GM12878 (cell line): ENCODE results near the gene HMGXB3. TPM values are rescaled to one million over a fixed set of nuclear protein-coding genes. Genes with fewer than 3 reads are reported as not detected.
A peak's percentile ranks its signal among the peaks of the same experiment; 100 is the strongest.

Source experiments
- ATAC-seq: fragments of 200-7000 bp; cut with Tn5 transposase; 3 replicates; pipeline ENCODE4 v1.9.1; 2020; ENCODE audit warnings: mild to moderate bottlenecking, moderate library complexity
- BruUV-seq: library from RNA; stranded (reverse); fragments of 400-500 nt; replicated peaks from 2 replicates; lab custom pipeline; 2021; lab: Mats Ljungman, UMichigan
- CTCF ChIA-PET: fragments of 300-600 bp; sonication (Branson Sonifier 250); formaldehyde crosslinking; extraction: SDS; loops from one replicate; lab custom pipeline; 2021; ENCODE audit warnings: inconsistent platforms; lab: Yijun Ruan, JAX
- POLR2A ChIA-PET: fragments of 350-600 bp; formaldehyde crosslinking; extraction: SDS; loops from one replicate; lab custom pipeline; 2021; ENCODE audit warnings: inconsistent platforms; lab: Charles Lee
- RAD21 ChIA-PET: fragments of 300-600 bp; sonication (Branson Sonifier 250); formaldehyde crosslinking; loops from one replicate; lab custom pipeline; 2023; ENCODE audit warnings: antibody characterized with exemption; ENCODE audit not compliant: unreplicated experiment; lab: Charles Lee
- SMC1A ChIA-PET: fragments of 300-600 bp; sonication (Branson Sonifier 250); formaldehyde crosslinking; loops from one replicate; lab custom pipeline; 2023; ENCODE audit not compliant: unreplicated experiment, uncharacterized antibody; lab: Charles Lee
- DNase-seq: peaks from one replicate; pipeline ENCODE4 v3.0.0-alpha.2; 2011; ENCODE audit warnings: low read depth, low spot score
- FAIRE-seq: peaks from 3 replicates; lab custom pipeline; 2011; peaks lifted over from hg19 to GRCh38; lab: Jason Lieb, UNC
- H2AFZ ChIP-seq: 2 replicates; pipeline ENCODE4 v1.6.0; 2011; ENCODE audit warnings: low read depth, low read length, control low read depth; ENCODE audit not compliant: control insufficient read depth
- H3K27ac ChIP-seq: 2 replicates; pipeline ENCODE4 v1.5.1; 2011; ENCODE audit warnings: control low read depth; ENCODE audit not compliant: control insufficient read depth, insufficient read depth
- H3K27me3 ChIP-seq, 2 experiments: replicated peaks in 1 of 2; 2 replicates each; pipeline versions ENCODE4 v1.6.0 to v1.6.1; 2011; ENCODE audit warnings: low read length in 1 of 2; ENCODE audit not compliant: control insufficient read depth in 2 of 2, insufficient read depth in 2 of 2
- H3K36me3 ChIP-seq, 2 experiments: 2 replicates each; pipeline ENCODE4 v1.5.1; 2011; ENCODE audit warnings: low read length in 1 of 2; ENCODE audit not compliant: control insufficient read depth in 2 of 2, insufficient read depth in 2 of 2
- H3K4me1 ChIP-seq: 2 replicates; pipeline ENCODE4 v1.6.1; 2011; ENCODE audit warnings: mild to moderate bottlenecking, low read length, moderate library complexity, mixed read lengths; ENCODE audit not compliant: control insufficient read depth, insufficient read depth
- H3K4me2 ChIP-seq: 2 replicates; pipeline ENCODE4 v1.6.0; 2011; ENCODE audit warnings: control low read depth; ENCODE audit not compliant: control insufficient read depth, insufficient read depth
- H3K4me3 ChIP-seq: fragments of 200-600 bp; sonication (generic); 2 replicates; pipeline ENCODE4 v1.5.1; 2016
- H3K79me2 ChIP-seq: 2 replicates; pipeline ENCODE4 v1.6.0; 2011; ENCODE audit warnings: low read length; ENCODE audit not compliant: control insufficient read depth, insufficient read depth
- H3K9ac ChIP-seq: 2 replicates; pipeline ENCODE4 v1.8.0; 2011; ENCODE audit warnings: low read length, control low read depth, mixed read lengths; ENCODE audit not compliant: control insufficient read depth, insufficient read depth
- H3K9me3 ChIP-seq: replicated peaks from 3 replicates; pipeline ENCODE4 v1.5.1; 2011; ENCODE audit warnings: mild to moderate bottlenecking, low read length; ENCODE audit not compliant: control insufficient read depth, insufficient read depth
- H4K20me1 ChIP-seq: 2 replicates; pipeline ENCODE4 v1.6.0; 2011; ENCODE audit not compliant: control insufficient read depth, insufficient read depth
- ATF7 ChIP-seq: fragments of 450-650 bp; IDR thresholded peaks from 2 replicates; pipeline ENCODE4 v1.6.1; 2016; ENCODE audit warnings: low read depth, mild to moderate bottlenecking
- JUNB ChIP-seq: IDR thresholded peaks from 2 replicates; pipeline ENCODE4 v1.6.1; 2016; ENCODE audit warnings: antibody characterized with exemption, mild to moderate bottlenecking
- NFIC ChIP-seq: IDR thresholded peaks from 2 replicates; pipeline ENCODE4 v1.6.1; 2012; ENCODE audit warnings: low read depth, mild to moderate bottlenecking, inconsistent platforms, low read length, moderate library complexity
- RELB ChIP-seq: fragments of 450-650 bp; IDR thresholded peaks from 2 replicates; pipeline ENCODE4 v1.6.1; 2017; ENCODE audit warnings: low read depth, mild to moderate bottlenecking, moderate library complexity
- SMARCA5 ChIP-seq: fragments of 450-650 bp; IDR thresholded peaks from 2 replicates; pipeline ENCODE4 v1.6.1; 2017; ENCODE audit warnings: mild to moderate bottlenecking
- WGBS: methylation state at CpG from one replicate; pipeline ENCODE4 v1.1.6; 2016; ENCODE audit warnings: low lambda C conversion rate; ENCODE audit not compliant: insufficient replicate concordance, insufficient coverage; ENCODE audit errors: missing lambda C conversion rate; 5-methylcytosine and 5-hydroxymethylcytosine counted together
- in situ Hi-C: fragments of 300-500 bp; cut with MboI; formaldehyde crosslinking; loops from 9 replicates; pipeline ENCODE4 v1.14.3; 2018; ENCODE audit warnings: mixed read lengths
- intact Hi-C: fragments of 100-400 bp; cut with micrococcal nuclease; formaldehyde crosslinking; loops from one replicate; pipeline ENCODE4 v1.14.2; 2022; ENCODE audit not compliant: unreplicated experiment
- polyA plus RNA-seq, 11 experiments: library from polyadenylated mRNA; depleted of rRNA in 4 of 11; unstranded in 6 of 11; stranded (reverse) in 5 of 11; fragments of >200 nt; fragmentation: Nextera tagmentation in 4 of 11; fragmentation: Illumina TruSeq in 1 of 11; extraction: Ambion mirVana in 4 of 11; extraction: Trizol in 1 of 11; gene quantifications; 1 replicate in 1 of 11; 2 replicates in 10 of 11; pipeline versions ENCODE4 v1.2.1 to v1.2.3, GENCODE V29; 2011 to 2016; ENCODE audit warnings: inconsistent platforms in 2 of 11, missing spikeins in 2 of 11, low read depth in 1 of 11
- total RNA-seq, 4 experiments: library from RNA; depleted of rRNA in 3 of 4; stranded (reverse); fragments of >200 nt in 3 of 4; fragmentation: Illumina TruSeq in 1 of 4; extraction: Trizol in 1 of 4; gene quantifications; 2 replicates each; pipeline versions ENCODE4 v1.2.1 to v1.2.3, GENCODE V29; 2013 to 2021

Gene HMGXB3
- total and polyA plus RNA-seq, 10 of the 15 experiments (the other 5 are each of a cell fraction or from before 2014, with no cell fraction given) = 1.00 to 42.2 (median 28.1) TPM

GRCh38 chr5:150092159-150092787 is 91.7 kb downstream of the HMGXB3 start:
- Histone ChIP-seq H4K20me1 (no peaks in the 10 kb centered on the region), H3K27me3 (no peaks in the 10 kb centered on the region), H3K9me3 (no peaks in the 10 kb centered on the region), H3K4me1 (peaks cover 9% of the 10 kb centered on the region), H3K4me2 (peak overlapping the region; percentile 69), H3K79me2 (no peaks in the 10 kb centered on the region), H3K9ac (no peak overlapping the region; the same call in 1 of the 2 replicates), H3K4me3 (peak overlapping the region; percentile 47; the same call in 1 of the 2 replicates), H3K36me3 (no peaks in the 10 kb centered on the region), H3K27ac (no peak overlapping the region), H2AFZ (peak overlapping the region; percentile 63)
- peak; percentile 95 for ATAC-seq
- SMC1A ChIA-PET = interaction anchor here (0.6 kb wide), 1 partner anchor 61 kb away, joined by 3 read pairs; no protein-coding TSS in a partner anchor
- POLR2A ChIA-PET = interaction anchor here (0.6 to 1.0 kb wide), 4 partner anchors 87 to 326 kb away, joined by 3 to 10 read pairs (median 4); no protein-coding TSS in a partner anchor
- WGBS = 45% methylated on average over 3 of the region's 3 CpGs
- no peak for DNase-seq
- in situ Hi-C loops = no loop called here
- TSS peak; percentile 73 for BruUV-seq
- RAD21 ChIA-PET = no interaction called here
- FAIRE-seq = peak; percentile 38
- intact Hi-C loops = no loop called here
- CTCF ChIA-PET = interaction anchor here (0.6 kb wide), 1 partner anchor 1744 kb away, joined by 3 read pairs; no protein-coding TSS in a partner anchor
- no peak for TF ChIP-seq SMARCA5
- TF ChIP-seq RELB = 0 out of 2 replicates have a peak, but pooled peaks have one; percentile 24
- TF ChIP-seq ATF7 = peak; percentile 38; the same call in 1 of the 2 replicates
- peak; percentile 26; the same call in 1 of the 2 replicates for TF ChIP-seq JUNB
- TF ChIP-seq NFIC = peak; percentile 54; the same call in 1 of the 2 replicates
